T47D (cell line): ENCODE results near the gene TPPP3.
"Not testable (repeated sequence)": the region's sequence is repeated elsewhere in the genome, so short reads cannot be mapped to it uniquely, and the experiment has no call there.

Experiments
- DNase-seq, 2 experiments: peaks; one replicate each; pipeline versions ENCODE4 v3.0.0 to v3.0.0-alpha.2; 2011 to 2012; ENCODE audit warnings: low read depth in 1 of 2, low spot score in 1 of 2
- JUND ChIP-seq: IDR thresholded peaks from 2 replicates; pipeline ENCODE4 v1.6.1; 2012; ENCODE audit warnings: low read depth
- in situ Hi-C: cut with HindIII; loops from 2 replicates; pipeline ENCODE4 v1.10.0; 2016; ENCODE audit warnings: low sequenced_read_pairs, low pct_unique_long_range_greater_than_20kb

The TPPP3 gene

DNA sequence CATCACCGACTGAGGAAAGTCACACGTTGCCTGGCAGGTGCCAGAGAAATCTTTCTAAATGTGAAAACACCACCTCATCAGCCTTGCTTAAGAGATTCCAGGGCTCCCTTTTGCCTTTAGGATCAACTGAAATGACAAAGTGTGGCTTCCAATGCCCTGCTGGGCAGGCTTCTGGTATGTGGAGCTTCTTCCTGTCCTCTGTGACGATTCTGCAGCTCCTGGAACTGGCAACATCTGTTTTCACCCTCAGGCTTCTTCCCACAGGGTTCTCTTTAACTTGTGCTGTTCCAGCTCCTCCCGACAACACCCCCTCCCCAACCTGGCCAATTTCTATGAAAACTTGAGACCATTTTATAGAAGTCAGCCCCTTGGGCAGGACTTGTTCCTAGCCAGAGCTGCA lies 27.7 kb upstream of the TPPP3 start:
- no peak for DNase-seq
- no peak for TF ChIP-seq JUND
- in situ Hi-C loops: no loop called here

GRCh38 chr16:67419931-67420330 lies 26.6 kb upstream of the TPPP3 start:
- in situ Hi-C loops: no loop called here

GRCh38 chr16:67419502-67419901 lies 26.2 kb upstream of the TPPP3 start:
- DNase-seq: no peak
- in situ Hi-C loops: no loop called here
- TF ChIP-seq JUND: no peak

More at GRCh38 chr16:67419931-67420330, 26.6 kb upstream of the TPPP3 start:
- DNase-seq: no peak
- TF ChIP-seq JUND: no peak

DNA sequence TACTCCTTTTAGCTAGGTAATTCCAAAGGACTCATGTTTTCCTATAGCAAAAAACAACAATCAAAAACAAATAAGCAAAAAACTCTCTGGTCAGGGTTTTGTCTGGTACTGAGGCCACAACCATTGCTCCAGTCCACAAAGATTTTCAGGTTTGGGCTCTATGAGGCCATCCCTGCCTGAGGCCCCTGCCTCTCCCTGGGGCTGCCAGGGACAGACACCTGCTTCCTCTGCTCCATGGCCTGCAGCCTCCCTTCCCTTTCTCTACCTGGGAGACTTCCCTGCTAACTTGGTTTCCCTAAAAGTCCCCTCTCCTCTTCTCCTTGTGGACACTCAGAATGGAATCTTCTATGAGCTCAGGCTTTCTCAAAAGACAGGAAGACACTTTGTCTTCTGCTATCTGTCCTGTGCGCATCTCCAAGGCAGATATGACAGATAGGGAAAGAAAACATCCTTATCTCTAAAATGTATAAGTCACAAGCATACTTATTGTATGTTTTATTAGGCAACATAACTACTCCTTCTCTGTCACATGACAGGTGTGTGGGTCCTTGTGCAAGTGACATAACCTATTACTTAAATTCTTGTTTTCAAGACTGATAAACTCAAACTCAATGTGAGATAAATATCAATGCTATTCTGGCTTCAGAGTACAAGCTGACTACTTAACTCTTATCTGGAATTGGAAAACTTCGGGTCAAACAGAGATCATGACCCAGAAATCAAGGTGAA lies 24.2 kb upstream of the TPPP3 start:
- no peak for DNase-seq
- no peak for TF ChIP-seq JUND
- in situ Hi-C loops: no loop called here

GRCh38 chr16:67415872-67416793 lies 22.8 kb upstream of the TPPP3 start, which contains the start of gene ZDHHC1:
ZDHHC1 (minus strand) TSS chr16:67416477; CDS start chr16:67407775, 8,702 bp downstream.
- in situ Hi-C loops: no loop called here
- TF ChIP-seq JUND: no peak
- DNase-seq: peak; percentile 63 to 73

DNA sequence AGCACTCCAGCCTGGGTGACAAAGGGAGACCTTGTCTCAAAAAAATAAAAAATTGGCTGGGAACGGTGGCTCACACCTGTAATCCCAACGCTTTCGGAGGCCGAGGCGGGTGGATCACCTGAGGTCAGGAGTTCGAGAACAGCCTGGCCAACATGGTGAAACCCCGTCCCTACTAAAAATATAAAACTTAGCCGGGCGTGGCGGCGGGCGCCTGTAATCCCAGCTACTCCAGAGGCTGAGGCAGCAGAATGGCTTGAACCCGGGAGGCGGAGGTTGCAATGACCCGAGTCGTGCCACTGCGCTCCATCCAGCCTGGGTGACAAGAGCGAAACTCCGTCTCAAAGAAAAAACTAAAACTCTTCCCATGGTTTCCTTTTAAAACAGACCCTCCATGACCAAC lies 22.1 kb upstream of the TPPP3 start:
- DNase-seq, in situ Hi-C loops: not testable (repeated sequence)

DNA sequence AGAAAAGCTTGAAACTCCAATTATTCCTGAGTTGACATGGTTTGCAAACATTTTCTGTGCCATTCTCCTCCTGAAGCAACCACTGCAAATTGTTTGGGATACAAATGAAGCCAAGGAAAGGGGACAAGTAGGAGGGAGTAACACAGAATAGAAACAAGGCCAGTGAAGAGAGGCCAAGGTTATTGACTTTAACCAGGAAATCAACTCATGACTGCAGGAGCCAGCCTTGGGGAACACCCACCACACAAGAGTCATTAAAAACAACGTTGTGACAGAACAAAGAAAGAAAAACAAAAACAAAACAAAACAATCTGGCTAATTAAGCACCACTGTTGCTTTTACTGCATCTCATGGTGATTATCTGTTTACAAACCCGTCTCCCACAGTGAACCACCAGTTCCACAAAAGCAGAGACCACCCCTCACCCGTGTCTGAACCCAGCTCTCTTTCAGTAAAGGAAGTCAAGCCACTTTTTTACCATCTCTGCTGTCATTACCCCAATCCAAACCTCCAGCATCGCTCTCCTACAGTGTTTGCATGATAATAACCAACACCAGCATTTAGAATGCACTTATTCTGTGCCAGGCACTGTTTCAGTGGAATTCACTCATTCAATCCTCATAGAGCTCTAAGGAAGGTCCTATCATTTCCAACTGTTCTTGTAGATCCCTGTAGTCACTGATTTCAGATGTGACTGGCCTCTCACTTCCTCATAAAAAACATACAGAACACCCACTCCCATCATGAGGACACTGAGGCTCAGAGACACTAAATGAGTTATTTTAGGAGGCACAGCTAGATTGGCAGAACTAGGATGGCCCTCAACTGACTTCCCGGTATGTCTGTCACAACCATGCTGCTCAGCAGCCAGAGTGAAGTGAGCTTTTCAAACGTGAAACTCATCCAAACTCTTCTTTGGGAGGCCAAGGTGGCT lies 20.9 kb upstream of the TPPP3 start:
- in situ Hi-C loops: no loop called here
- DNase-seq: no peak
- TF ChIP-seq JUND: no peak

- DNase-seq: no peak
- no peak for TF ChIP-seq JUND
- in situ Hi-C loops: no loop called here
Observed at GRCh38 chr16:67412294-67412693, 19.0 kb upstream of the TPPP3 start.

GRCh38 chr16:67411339-67411738 lies 18.0 kb upstream of the TPPP3 start:
- in situ Hi-C loops: no loop called here
- no peak for TF ChIP-seq JUND
- no peak for DNase-seq

DNA sequence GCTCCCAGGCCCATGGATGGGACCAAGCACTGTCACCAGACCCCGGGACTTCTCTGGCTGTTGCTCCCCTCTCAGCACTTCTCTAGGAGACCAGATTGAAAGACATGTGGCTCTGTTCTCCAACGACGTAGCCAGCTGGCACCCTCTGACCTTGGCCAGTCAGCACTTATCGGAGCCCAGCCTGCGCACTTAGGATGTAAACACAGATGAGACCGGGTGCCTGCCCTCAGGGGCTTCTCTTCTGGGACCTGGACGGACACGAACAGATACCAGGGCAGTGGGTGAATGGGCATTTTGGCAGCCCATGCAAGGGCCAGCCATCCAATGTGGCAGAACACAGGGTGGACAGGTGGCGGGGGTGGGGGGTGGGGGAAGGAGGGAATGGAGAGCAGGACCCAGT lies 16.3 kb upstream of the TPPP3 start:
- in situ Hi-C loops: no loop called here
- no peak for DNase-seq
- no peak for TF ChIP-seq JUND

- in situ Hi-C loops: no loop called here
- DNase-seq: no peak
- no peak for TF ChIP-seq JUND
Observed at GRCh38 chr16:67407788-67408452, 14.6 kb upstream of the TPPP3 start.
